H9 (cell line): ENCODE data around the gene NOCT. TPM values are rescaled to one million over a fixed set of nuclear protein-coding genes. Genes with fewer than 3 reads are reported as not detected.

ENCODE experiments used
- DNase-seq: peaks from one replicate; pipeline ENCODE4 v3.0.0-alpha.2; 2017
- H2AFZ ChIP-seq: one replicate; pipeline ENCODE4 v1.6.1; 2013; ENCODE audit warnings: mild to moderate bottlenecking, low read length, control low read depth, moderate library complexity
- H2AK5ac ChIP-seq: 2 replicates; pipeline ENCODE4 v1.6.1; 2013; ENCODE audit warnings: low read length, control low read depth, mixed read lengths; ENCODE audit not compliant: insufficient read length
- H2BK120ac ChIP-seq: one replicate; pipeline ENCODE4 v1.6.1; 2013; ENCODE audit warnings: low read depth, mild to moderate bottlenecking, low read length, control low read depth, inconsistent platforms; ENCODE audit not compliant: poor library complexity, severe bottlenecking
- H2BK12ac ChIP-seq: 2 replicates; pipeline ENCODE4 v1.6.1; 2013; ENCODE audit warnings: low read length, control low read depth, mixed read lengths, low read depth; ENCODE audit not compliant: insufficient read length
- H2BK15ac ChIP-seq: 2 replicates; pipeline ENCODE4 v1.6.1; 2013; ENCODE audit warnings: low read depth, low read length, control low read depth
- H2BK20ac ChIP-seq: one replicate; pipeline ENCODE4 v1.6.1; 2013; ENCODE audit warnings: low read depth, mild to moderate bottlenecking, low read length, control low read depth, inconsistent platforms; ENCODE audit not compliant: poor library complexity, severe bottlenecking
- H2BK5ac ChIP-seq: 2 replicates; pipeline ENCODE4 v1.6.1; 2013; ENCODE audit warnings: low read length, control low read depth, mixed read lengths; ENCODE audit not compliant: insufficient read length
- H3K14ac ChIP-seq: 2 replicates; pipeline ENCODE4 v1.6.1; 2013; ENCODE audit warnings: low read length, control low read depth; ENCODE audit not compliant: insufficient read depth
- H3K18ac ChIP-seq: 2 replicates; pipeline ENCODE4 v1.6.1; 2013; ENCODE audit warnings: low read depth, mild to moderate bottlenecking, mixed read lengths, low read length, control low read depth; ENCODE audit not compliant: insufficient read length
- H3K23ac ChIP-seq: 2 replicates; pipeline ENCODE4 v1.6.1; 2013; ENCODE audit warnings: low read length, control low read depth, mixed read lengths, low read depth; ENCODE audit not compliant: insufficient read length
- H3K23me2 ChIP-seq: 2 replicates; pipeline ENCODE4 v1.6.1; 2013; ENCODE audit warnings: low read depth, mild to moderate bottlenecking, mixed read lengths, low read length, control low read depth; ENCODE audit not compliant: insufficient read length, poor library complexity, severe bottlenecking
- H3K27ac ChIP-seq: 2 replicates; pipeline ENCODE4 v1.5.1; 2013; ENCODE audit warnings: low read length, control low read depth, mixed read lengths, low read depth; ENCODE audit not compliant: insufficient read length
- H3K27me3 ChIP-seq: 2 replicates; pipeline ENCODE4 v1.6.1; 2013; ENCODE audit warnings: low read length, control low read depth, inconsistent platforms; ENCODE audit not compliant: insufficient read depth
- H3K4ac ChIP-seq: 2 replicates; pipeline ENCODE4 v1.6.1; 2013; ENCODE audit warnings: low read depth, mild to moderate bottlenecking, control low read depth, inconsistent platforms, low read length, moderate library complexity
- H3K4me1 ChIP-seq: 2 replicates; pipeline ENCODE4 v1.6.1; 2013; ENCODE audit warnings: low read length, control low read depth, inconsistent platforms; ENCODE audit not compliant: insufficient read depth
- H3K4me2 ChIP-seq: 2 replicates; pipeline ENCODE4 v1.6.1; 2013; ENCODE audit warnings: low read length, control low read depth, mixed read lengths; ENCODE audit not compliant: insufficient read length, insufficient read depth
- H3K56ac ChIP-seq: 2 replicates; pipeline ENCODE4 v1.6.1; 2013; ENCODE audit warnings: low read depth, mild to moderate bottlenecking, mixed read lengths, low read length, control low read depth; ENCODE audit not compliant: insufficient read length
- H3K79me1 ChIP-seq: 2 replicates; pipeline ENCODE4 v1.6.1; 2013; ENCODE audit warnings: low read depth, mild to moderate bottlenecking, moderate library complexity, low read length, control low read depth, inconsistent platforms; ENCODE audit not compliant: insufficient read depth, poor library complexity, severe bottlenecking
- H3K79me2 ChIP-seq: 2 replicates; pipeline ENCODE4 v1.6.1; 2013; ENCODE audit warnings: low read length, control low read depth, inconsistent platforms; ENCODE audit not compliant: insufficient read depth
- H3K9ac ChIP-seq: 2 replicates; pipeline ENCODE4 v1.6.1; 2013; ENCODE audit warnings: low read length, control low read depth, mixed read lengths; ENCODE audit not compliant: insufficient read length; ENCODE audit errors: extremely low read depth
- H3K9me3 ChIP-seq: one replicate; pipeline ENCODE4 v1.6.1; 2013; ENCODE audit warnings: low read depth, low read length, inconsistent platforms; ENCODE audit not compliant: control insufficient read depth
- H3T11ph ChIP-seq: one replicate; pipeline ENCODE4 v1.6.1; 2013; ENCODE audit warnings: mild to moderate bottlenecking, low read length, control low read depth, inconsistent platforms
- H4K20me1 ChIP-seq: one replicate; pipeline ENCODE4 v1.6.1; 2013; ENCODE audit not compliant: control insufficient read depth, insufficient read length, insufficient read depth
- H4K5ac ChIP-seq: 2 replicates; pipeline ENCODE4 v1.6.1; 2013; ENCODE audit warnings: low read depth, mild to moderate bottlenecking, mixed read lengths, low read length, control low read depth; ENCODE audit not compliant: insufficient read length
- H4K8ac ChIP-seq: replicated peaks from 2 replicates; pipeline ENCODE4 v1.6.1; 2013; ENCODE audit warnings: low read length, control low read depth, mixed read lengths, low read depth; ENCODE audit not compliant: insufficient read length
- H4K91ac ChIP-seq: 2 replicates; pipeline ENCODE4 v1.6.1; 2013; ENCODE audit warnings: low read depth, mild to moderate bottlenecking, moderate library complexity, mixed read lengths, low read length, control low read depth; ENCODE audit not compliant: insufficient read length
- H3K27ac Mint-ChIP-seq, 3 experiments: 2 replicates in 2 of 3; 3 replicates in 1 of 3; pipeline ENCODE4 v1.8.0; 2020 to 2021; ENCODE audit warnings: mixed read lengths in 3 of 3, mild to moderate bottlenecking in 1 of 3, moderate library complexity in 1 of 3
- H3K27me3 Mint-ChIP-seq: 2 replicates; pipeline ENCODE4 v1.8.0; 2021; ENCODE audit warnings: low read depth, mild to moderate bottlenecking, moderate library complexity, mixed read lengths
- H3K36me3 Mint-ChIP-seq, 3 experiments: 2 replicates in 2 of 3; 3 replicates in 1 of 3; pipeline ENCODE4 v1.8.0; 2020 to 2021; ENCODE audit warnings: low read depth in 3 of 3, mixed read lengths in 3 of 3; ENCODE audit not compliant: insufficient read depth in 1 of 3
- H3K4me1 Mint-ChIP-seq, 2 experiments: 2 replicates each; pipeline ENCODE4 v1.8.0; 2020; ENCODE audit warnings: mixed read lengths in 2 of 2
- H3K4me3 Mint-ChIP-seq, 2 experiments: 2 replicates in 1 of 2; 3 replicates in 1 of 2; pipeline ENCODE4 v1.8.0; 2020 to 2021; ENCODE audit warnings: mild to moderate bottlenecking in 2 of 2, mixed read lengths in 2 of 2, moderate library complexity in 1 of 2
- H3K9me3 Mint-ChIP-seq, 2 experiments: 2 replicates in 1 of 2; 3 replicates in 1 of 2; pipeline ENCODE4 v1.8.0; 2020; ENCODE audit warnings: mild to moderate bottlenecking in 2 of 2, mixed read lengths in 2 of 2, moderate library complexity in 1 of 2
- CTCF ChIP-seq: fragments of 200-600 bp; sonication (generic); conservative IDR thresholded peaks from 3 replicates; pipeline ENCODE4 v1.8.0; 2021; ENCODE audit warnings: antibody characterized with exemption, mild to moderate bottlenecking
- WGBS: extraction: QIAGEN DNeasy Blood & Tissue Kit; methylation state at CpG from one replicate; pipeline ENCODE4 v1.1.7; 2013; ENCODE audit warnings: missing lambda C conversion rate, low lambda C conversion rate, mixed read lengths; ENCODE audit not compliant: insufficient read length; ENCODE audit errors: extremely low coverage; 5-methylcytosine and 5-hydroxymethylcytosine counted together
- total RNA-seq: library from RNA; stranded (reverse); gene quantifications from 2 replicates; pipeline ENCODE4 v1.2.1, GENCODE V29; 2021

NOCT gene
- total RNA-seq, 1 experiment from 2014 or later: 37.3 TPM

GRCh38 chr4:139005774-139006173 lies 9.8 kb upstream of the NOCT start:
- Histone ChIP-seq H3K4me2 (no peak overlapping the region), H2BK15ac (no peak overlapping the region), H4K20me1 (no peaks in the 10 kb centered on the region), H4K8ac (no peak overlapping the region), H4K91ac (no peak overlapping the region), H2BK20ac (no peak overlapping the region), H3K14ac (no peak overlapping the region), H3T11ph (no peak overlapping the region), H2AK5ac (no peak overlapping the region), H3K9me3 (peaks cover 7% of the 10 kb centered on the region), H3K23me2 (no peaks in the 10 kb centered on the region), H3K27me3 (no peaks in the 10 kb centered on the region), H3K4ac (no peak overlapping the region), H3K23ac (no peak overlapping the region), H2AFZ (no peak overlapping the region), H2BK120ac (no peak overlapping the region), H3K79me1 (no peaks in the 10 kb centered on the region), H2BK5ac (no peak overlapping the region), H2BK12ac (no peak overlapping the region), H3K56ac (no peak overlapping the region), H3K18ac (no peak overlapping the region), H3K27ac (no peak overlapping the region), H3K4me1 (no peaks in the 10 kb centered on the region), H3K79me2 (no peaks in the 10 kb centered on the region), H4K5ac (no peak overlapping the region), H3K9ac (no peak overlapping the region)
- Mint-ChIP-seq H3K4me3 (no peak overlapping the region), H3K9me3 (peaks cover 8 to 13% of the 10 kb centered on the region in 2 experiments), H3K27me3 (no peaks in the 10 kb centered on the region), H3K27ac (no peak overlapping the region), H3K4me1 (no peaks in the 10 kb centered on the region), H3K36me3 (peaks cover 3 to 8% (median 5%) of the 10 kb centered on the region in 3 experiments; a peak in 4 of 7 replicates)
- DNase-seq: no peak
- no CpG with 5 or more reads among the region's 5 CpGs for WGBS
- no peak for TF ChIP-seq CTCF
